HT-29 (cell line): ENCODE results near the gene TDRD9. TPM values are rescaled to one million over a fixed set of nuclear protein-coding genes. Genes with fewer than 3 reads are reported as not detected.

Experiments used
- DNase-seq: peaks from one replicate; pipeline ENCODE4 v3.0.0-alpha.2; 2015; ENCODE audit warnings: low spot score
- small RNA-seq: library from RNA; depleted of rRNA; stranded (forward); fragments of <200 nt; gene quantifications from one replicate; pipeline ENCODE3, GENCODE V24; 2014
- total RNA-seq: library from RNA; depleted of rRNA; stranded (reverse); fragments of >200 nt; shearing (Covaris generic); gene quantifications from 2 replicates; pipeline ENCODE4 v1.2.3, GENCODE V29; 2014; rRNA removed

TDRD9 gene
- total RNA-seq, 1 experiment from 2014 or later: not detected

GRCh38 chr14:104101086-104101621 lies 172.9 kb downstream of the TDRD9 start:
- DNase-seq: no peak

GRCh38 chr14:104101651-104102281 lies 173.5 kb downstream of the TDRD9 start:
- no peak for DNase-seq

Small RNA genes within 50 kb of the gene (small RNA-seq; reads per million reads assigned to genes)
- not detected for gene RN7SL634P

Other genes starting within 250 kb of the TDRD9 start
- 84.5 and 86.3 TPM in 2 replicates for gene XRCC3, start 213.0 kb upstream of the TDRD9 start, total RNA-seq
- gene ZFYVE21, start 212.6 kb upstream of the TDRD9 start, total RNA-seq: 37.6 and 40.0 TPM in 2 replicates
- gene PPP1R13B, start 80.9 kb upstream of the TDRD9 start, total RNA-seq: 4.5 and 9.1 TPM in 2 replicates
- not detected in 2 replicates for gene RD3L, start 14.1 kb downstream of the TDRD9 start, total RNA-seq
- gene ASPG, start 157.2 kb downstream of the TDRD9 start, total RNA-seq: not detected in 2 replicates
- not detected in 2 replicates for gene KIF26A, start 210.1 kb downstream of the TDRD9 start, total RNA-seq